Right ventricle myocardium inferior (tissue), 1 donor: ENCODE data around the gene TATDN2. TPM values are rescaled to one million over a fixed set of nuclear protein-coding genes. Genes with fewer than 3 reads are reported as not detected.

Source experiments
- ATAC-seq: fragments of 200-7000 bp; cut with Tn5 transposase; one replicate; pipeline ENCODE4 v1.9.1; 2020; ENCODE audit warnings: mild to moderate bottlenecking, moderate library complexity
- DNase-seq: peaks from one replicate; pipeline ENCODE4 v3.0.0; 2021; ENCODE audit errors: missing footprints
- intact Hi-C: fragments of 100-400 bp; cut with DNase I; formaldehyde crosslinking; loops from one replicate; pipeline ENCODE4 v1.11.0; 2022
- total RNA-seq: library from RNA; stranded (reverse); fragmentation: NEBNext Ultra II Directional; extraction: Animal tissue kit (Norgen Biotek cat#: 25700); gene quantifications from one replicate; pipeline ENCODE4 v1.2.1, GENCODE V29; 2021
- donor health status: DM: no; HTN: yes; CAD: no; lungs with severe emphysema.

Gene TATDN2
- total RNA-seq, 1 donor from 2014 or later, result 15.1 TPM

GRCh38 chr3:10229576-10229975 is 18.7 kb upstream of the TATDN2 start:
- DNase-seq, result no peak
- intact Hi-C loops, result loop anchor here (5.0 to 10.0 kb wide), 3 partner anchors 205 to 297 kb away; partner anchors contain the start of genes CRELD1 and FANCD2

GRCh38 chr3:10232137-10232536 is 16.1 kb upstream of the TATDN2 start:
- peak; percentile 46 for ATAC-seq

More at GRCh38 chr3:10229576-10229975, 18.7 kb upstream of the TATDN2 start:
- ATAC-seq, result no peak

GRCh38 chr3:10233988-10234387 is 14.3 kb upstream of the TATDN2 start:
- no peak for DNase-seq
- intact Hi-C loops, result no loop called here
- no peak for ATAC-seq

More at GRCh38 chr3:10232137-10232536, 16.1 kb upstream of the TATDN2 start:
- intact Hi-C loops, result no loop called here
- DNase-seq, result no peak

GRCh38 chr3:10234526-10235230 is 13.6 kb upstream of the TATDN2 start:
- intact Hi-C loops, result no loop called here
- ATAC-seq, result no peak

GRCh38 chr3:10235551-10235950 is 12.7 kb upstream of the TATDN2 start:
- intact Hi-C loops, result no loop called here
- ATAC-seq (no peak), DNase-seq (no peak)

More at GRCh38 chr3:10234526-10235230, 13.6 kb upstream of the TATDN2 start:
- DNase-seq, result no peak

- DNase-seq (no peak), ATAC-seq (no peak)
- intact Hi-C loops, result no loop called here
Measured at GRCh38 chr3:10238345-10239183, 9.7 kb upstream of the TATDN2 start.

GRCh38 chr3:10240799-10241198 is 7.5 kb upstream of the TATDN2 start:
- DNase-seq (no peak), ATAC-seq (no peak)
- intact Hi-C loops, result no loop called here

GRCh38 chr3:10242182-10243065 is 5.8 kb upstream of the TATDN2 start:
- DNase-seq, result no peak
- intact Hi-C loops, result no loop called here
- ATAC-seq, result peak; percentile 31

GRCh38 chr3:10244009-10244408 is 4.2 kb upstream of the TATDN2 start:
- intact Hi-C loops, result no loop called here
- DNase-seq (no peak), ATAC-seq (no peak)

- DNase-seq (no peak), ATAC-seq (no peak)
- intact Hi-C loops, result no loop called here
Measured at GRCh38 chr3:10245081-10245712, 3.1 kb upstream of the TATDN2 start.

GRCh38 chr3:10247679-10248183 is 528 bp upstream of the TATDN2 start:
- intact Hi-C loops, result no loop called here
- DNase-seq (no peak), ATAC-seq (no peak)

GRCh38 chr3:10248984-10249748 is 907 bp downstream of the TATDN2 start:
- ATAC-seq (no peak), DNase-seq (peak; percentile 74)
- intact Hi-C loops, result no loop called here

GRCh38 chr3:10249833-10250232 is 1.6 kb downstream of the TATDN2 start:
- ATAC-seq (no peak), DNase-seq (no peak)
- intact Hi-C loops, result no loop called here

- DNase-seq (no peak), ATAC-seq (no peak)
- intact Hi-C loops, result no loop called here
Measured at GRCh38 chr3:10251006-10251405, 2.7 kb downstream of the TATDN2 start.

GRCh38 chr3:10253731-10254130 is 5.5 kb downstream of the TATDN2 start:
- ATAC-seq, result peak; percentile 6
- DNase-seq, result no peak
- intact Hi-C loops, result no loop called here

GRCh38 chr3:10255835-10256234 is 7.6 kb downstream of the TATDN2 start:
- no peak for DNase-seq
- intact Hi-C loops, result no loop called here
- no peak for ATAC-seq

- no peak for DNase-seq
- intact Hi-C loops, result no loop called here
- no peak for ATAC-seq
Measured at GRCh38 chr3:10259036-10259435, 10.8 kb downstream of the TATDN2 start.

GRCh38 chr3:10259798-10260197 is 11.5 kb downstream of the TATDN2 start:
- intact Hi-C loops, result no loop called here
- no peak for ATAC-seq
- no peak for DNase-seq
